Astrocyte (in vitro differentiated cells and primary cell): ENCODE data around the gene HLA-DQA1. TPM values are rescaled to one million over a fixed set of nuclear protein-coding genes. Genes with fewer than 3 reads are reported as not detected.

Experiments used
- DNase-seq: peaks from one replicate; pipeline ENCODE4 v3.0.0-alpha.2; 2010; ENCODE audit warnings: low read depth
- FAIRE-seq: peaks from 2 replicates; lab custom pipeline; 2011; peaks lifted over from hg19 to GRCh38; lab: Jason Lieb, UNC
- H2AFZ ChIP-seq: 2 replicates; pipeline ENCODE4 v1.6.0; 2012; ENCODE audit warnings: low read depth, low read length, inconsistent platforms
- H3K27ac ChIP-seq: 2 replicates; pipeline ENCODE4 v1.5.1; 2011; ENCODE audit warnings: low read depth, low read length, inconsistent platforms
- H3K27me3 ChIP-seq: 2 replicates; pipeline ENCODE4 v1.6.0; 2011; ENCODE audit warnings: low read length, inconsistent platforms; ENCODE audit not compliant: insufficient read depth
- H3K36me3 ChIP-seq: 2 replicates; pipeline ENCODE4 v1.5.1; 2011; ENCODE audit warnings: low read length, inconsistent platforms; ENCODE audit not compliant: insufficient read depth
- H3K4me1 ChIP-seq: 2 replicates; pipeline ENCODE4 v1.5.1; 2011; ENCODE audit warnings: low read length, inconsistent platforms; ENCODE audit not compliant: insufficient read depth
- H3K4me2 ChIP-seq: 2 replicates; pipeline ENCODE4 v1.6.0; 2012; ENCODE audit warnings: low read length, inconsistent platforms
- H3K4me3 ChIP-seq: 2 replicates; pipeline ENCODE4 v1.5.1; 2011; ENCODE audit warnings: low read depth, mild to moderate bottlenecking, low read length, inconsistent platforms; ENCODE audit not compliant: insufficient read depth
- H3K79me2 ChIP-seq: 2 replicates; pipeline ENCODE4 v1.6.0; 2012; ENCODE audit warnings: mild to moderate bottlenecking, low read length, inconsistent platforms; ENCODE audit not compliant: insufficient read depth
- H3K9ac ChIP-seq: 2 replicates; pipeline ENCODE4 v1.6.0; 2012; ENCODE audit warnings: mild to moderate bottlenecking, low read length, inconsistent platforms
- H3K9me3 ChIP-seq: 2 replicates; pipeline ENCODE4 v1.5.1; 2012; ENCODE audit warnings: low read depth, mild to moderate bottlenecking, low read length, inconsistent platforms; ENCODE audit not compliant: insufficient read depth
- H4K20me1 ChIP-seq: 2 replicates; pipeline ENCODE4 v1.6.0; 2012; ENCODE audit warnings: low read length, inconsistent platforms; ENCODE audit not compliant: insufficient read depth
- H3K27ac Mint-ChIP-seq: one replicate; pipeline ENCODE4 v1.8.0; 2021; ENCODE audit warnings: mild to moderate bottlenecking, mixed read lengths; ENCODE audit not compliant: unreplicated experiment
- H3K27me3 Mint-ChIP-seq: one replicate; pipeline ENCODE4 v1.8.0; 2021; ENCODE audit warnings: low read depth, mixed read lengths; ENCODE audit not compliant: unreplicated experiment
- H3K36me3 Mint-ChIP-seq: one replicate; pipeline ENCODE4 v1.8.0; 2021; ENCODE audit warnings: low read depth, mixed read lengths; ENCODE audit not compliant: unreplicated experiment
- H3K4me1 Mint-ChIP-seq: one replicate; pipeline ENCODE4 v1.8.0; 2021; ENCODE audit warnings: low read depth, mixed read lengths; ENCODE audit not compliant: unreplicated experiment
- H3K4me3 Mint-ChIP-seq: one replicate; pipeline ENCODE4 v1.8.0; 2021; ENCODE audit warnings: mild to moderate bottlenecking, moderate library complexity, mixed read lengths; ENCODE audit not compliant: unreplicated experiment
- H3K9me3 Mint-ChIP-seq: one replicate; pipeline ENCODE4 v1.8.0; 2021; ENCODE audit warnings: mild to moderate bottlenecking, mixed read lengths; ENCODE audit not compliant: unreplicated experiment
- CTCF ChIP-seq: IDR thresholded peaks from 2 replicates; pipeline ENCODE4 v1.5.1; 2011; ENCODE audit warnings: low read depth, mild to moderate bottlenecking, inconsistent platforms, low read length, moderate library complexity; ENCODE audit not compliant: insufficient read depth
- EZH2 ChIP-seq: IDR thresholded peaks from 2 replicates; pipeline ENCODE4 v1.6.1; 2012; ENCODE audit warnings: mild to moderate bottlenecking, low read length, inconsistent platforms; ENCODE audit not compliant: insufficient read depth
- total RNA-seq: library from RNA; stranded (reverse); gene quantifications from 2 replicates; pipeline ENCODE4 v1.2.1, GENCODE V29; 2021

HLA-DQA1 gene
- total RNA-seq, 1 donor from 2014 or later, result not detected

GRCh38 chr6:32664827-32665362 lies 27.7 kb downstream of the HLA-DQA1 start:
- DNase-seq (no peak), FAIRE-seq (no peak)
- no peaks in the 10 kb centered on the region for H3K4me1 Mint-ChIP-seq
- peaks cover 38% of the 10 kb centered on the region for H3K27me3 Mint-ChIP-seq
- H3K4me1 ChIP-seq, result no peaks in the 10 kb centered on the region
- H3K4me3 ChIP-seq, result no peak overlapping the region
- no peaks in the 10 kb centered on the region for H3K9me3 ChIP-seq
- no peaks in the 10 kb centered on the region for H3K79me2 ChIP-seq
- no peak overlapping the region for H3K27ac Mint-ChIP-seq
- no peak overlapping the region for H3K9ac ChIP-seq
- peak overlapping the region; percentile 62 for H3K4me3 Mint-ChIP-seq
- H4K20me1 ChIP-seq, result no peaks in the 10 kb centered on the region
- H3K36me3 ChIP-seq, result no peaks in the 10 kb centered on the region
- H3K9me3 Mint-ChIP-seq, result peaks cover 5% of the 10 kb centered on the region
- H3K4me2 ChIP-seq, result no peak overlapping the region
- no peak overlapping the region for H2AFZ ChIP-seq
- H3K27ac ChIP-seq, result no peak overlapping the region
- no peaks in the 10 kb centered on the region for H3K36me3 Mint-ChIP-seq
- H3K27me3 ChIP-seq, result no peaks in the 10 kb centered on the region
- TF ChIP-seq EZH2 (no peak), CTCF (no peak)

- FAIRE-seq, result no peak
- Mint-ChIP-seq H3K4me3 (peak overlapping the region; percentile 52), H3K36me3 (no peaks in the 10 kb centered on the region), H3K9me3 (peaks cover 7% of the 10 kb centered on the region), H3K27me3 (peaks cover 31% of the 10 kb centered on the region), H3K27ac (no peak overlapping the region), H3K4me1 (no peaks in the 10 kb centered on the region)
- Histone ChIP-seq H3K4me3 (no peak overlapping the region), H2AFZ (no peak overlapping the region), H3K4me2 (no peak overlapping the region), H4K20me1 (no peaks in the 10 kb centered on the region), H3K36me3 (no peaks in the 10 kb centered on the region), H3K9me3 (no peaks in the 10 kb centered on the region), H3K27me3 (no peaks in the 10 kb centered on the region), H3K79me2 (no peaks in the 10 kb centered on the region), H3K9ac (no peak overlapping the region), H3K27ac (no peak overlapping the region), H3K4me1 (no peaks in the 10 kb centered on the region)
- TF ChIP-seq EZH2 (no peak), CTCF (no peak)
- DNase-seq, result no peak
Observed at GRCh38 chr6:32665661-32666060, 28.5 kb downstream of the HLA-DQA1 start.
